ENCODE measurements around the gene SDCCAG8.

- TF ChIP-seq TAF1 (IDR thresholded peaks at IDR 0.05; ENCODE audit: low read depth, low read length) (no peak), CEBPB (IDR thresholded peaks at IDR 0.05; ENCODE audit: low read depth, low read length) (no peak), RAD21 (IDR thresholded peaks at IDR 0.05 in 1 of 2, conservative IDR thresholded peaks at IDR 0.05 in 1 of 2; ENCODE audit: low read depth in 2 of 2, low read length in 2 of 2) (no peak), CTCF (IDR thresholded peaks at IDR 0.05; ENCODE audit: control extremely low read depth in 1 of 3, insufficient read depth in 1 of 3, low read depth in 1 of 3, low read length in 3 of 3) (no peak)
Observed at GRCh38 chr1:243461700-243462099, 205.9 kb downstream of the SDCCAG8 start.

Data from H1 (cell line).